C4-2B (cell line): ENCODE data around the gene SLFNL1.

ENCODE experiments used
- CTCF ChIP-seq: fragments of 450-650 bp; conservative IDR thresholded peaks from 2 replicates; pipeline ENCODE4 v1.5.1; 2017; ENCODE audit warnings: mild to moderate bottlenecking
- ZFX ChIP-seq: fragments of 450-650 bp; IDR thresholded peaks from 2 replicates; pipeline ENCODE4 v1.6.1; 2017

DNA sequence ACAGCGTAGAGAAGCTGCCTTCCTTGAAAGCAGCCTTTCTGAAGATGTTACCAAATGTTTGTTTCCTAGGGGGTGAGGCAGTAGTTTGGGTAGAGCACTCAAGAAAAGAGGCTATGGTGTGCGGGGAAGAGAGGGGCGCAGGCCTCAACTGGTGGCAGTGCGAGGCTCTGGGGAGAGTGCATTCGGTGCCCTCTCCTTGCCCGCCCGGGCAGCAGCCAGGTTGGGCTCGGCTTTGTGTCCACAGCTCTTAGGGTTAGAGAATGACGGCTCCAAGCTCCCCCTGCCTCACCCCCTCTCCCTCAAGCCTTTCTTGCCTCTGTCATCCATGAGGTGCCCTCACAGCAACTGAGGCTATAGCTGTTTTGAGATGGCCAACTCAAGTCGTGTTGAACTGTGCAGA is 899 bp upstream of the SLFNL1 start:
- TF ChIP-seq CTCF (no peak), ZFX (no peak)
